ENCODE measurements around the gene LBHD2. TPM values are rescaled to one million over a fixed set of nuclear protein-coding genes. Genes with fewer than 3 reads are reported as not detected.

LBHD2 gene
- total and polyA plus RNA-seq, 10 of the 15 experiments (the other 5 are each of a cell fraction or from before 2014, with no cell fraction given): not detected

DNA sequence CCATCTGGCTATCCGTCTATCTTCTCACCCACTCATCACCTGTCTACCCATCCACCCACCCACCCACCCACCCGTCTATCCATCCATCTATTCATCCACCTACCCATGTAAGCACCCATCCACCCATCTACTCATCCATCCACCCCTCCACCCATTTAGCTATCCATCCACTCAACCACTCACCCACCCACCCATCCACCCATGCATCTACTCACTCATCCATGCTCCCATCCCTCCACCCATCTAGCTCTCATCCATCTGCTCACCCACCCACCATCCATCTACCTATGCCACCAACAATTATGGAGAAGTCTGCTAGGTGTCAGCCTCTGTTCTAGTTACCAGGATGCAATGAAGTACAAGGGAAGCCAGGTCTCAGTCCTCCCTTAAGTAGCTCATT lies 50.4 kb downstream of the LBHD2 start:
- Histone ChIP-seq H3K27me3 (replicated peaks in 1 of 2; ENCODE audit: control insufficient read depth in 2 of 2, insufficient read depth in 2 of 2, low read length in 1 of 2) (no peaks in the 10 kb centered on the region), H3K4me1 (ENCODE audit: control insufficient read depth, insufficient read depth, low read length) (no peaks in the 10 kb centered on the region; the same call in 1 of the 2 replicates), H3K9me3 (replicated peaks; ENCODE audit: control insufficient read depth, insufficient read depth, low read length) (no peaks in the 10 kb centered on the region), H2AFZ (ENCODE audit: control insufficient read depth, low read depth, low read length) (no peak overlapping the region), H3K9ac (ENCODE audit: control insufficient read depth, insufficient read depth, low read length) (no peak overlapping the region), H3K36me3 (ENCODE audit: control insufficient read depth in 2 of 2, insufficient read depth in 2 of 2, low read length in 1 of 2) (peaks cover 8 to 9% of the 10 kb centered on the region in 2 experiments; a peak in 3 of 4 replicates), H3K4me3 (no peak overlapping the region), H3K79me2 (ENCODE audit: control insufficient read depth, insufficient read depth, low read length) (no peaks in the 10 kb centered on the region), H3K27ac (ENCODE audit: control insufficient read depth, insufficient read depth) (no peak overlapping the region), H4K20me1 (ENCODE audit: control insufficient read depth, insufficient read depth) (no peaks in the 10 kb centered on the region), H3K4me2 (ENCODE audit: control insufficient read depth, insufficient read depth) (no peak overlapping the region)
- POLR2A ChIA-PET: no interaction called here
- intact Hi-C loops (cut with micrococcal nuclease; ENCODE audit: unreplicated experiment) (no loop called here), in situ Hi-C loops (cut with MboI) (no loop called here)
- FAIRE-seq: no peak
- no peak for ATAC-seq
- RAD21 ChIA-PET (ENCODE audit: unreplicated experiment): interaction anchor here (1.8 kb wide), 1 partner anchor 29 kb away, joined by 8 read pairs; no protein-coding TSS in a partner anchor
- no TSS peak for BruUV-seq (replicated peaks)
- DNase-seq (ENCODE audit: low read depth, low spot score): no peak
- SMC1A ChIA-PET (ENCODE audit: uncharacterized antibody, unreplicated experiment): no interaction called here
- CTCF ChIA-PET: interaction anchor here (0.6 to 2.1 kb wide), 2 partner anchors 29 to 34 kb away, joined by 5 to 10 read pairs; no protein-coding TSS in a partner anchor
- 0% methylated on average over 1 of the region's 2 CpGs for WGBS (ENCODE audit: insufficient coverage, insufficient replicate concordance, low lambda C conversion rate, missing lambda C conversion rate)
- TF ChIP-seq, protein P1, sequence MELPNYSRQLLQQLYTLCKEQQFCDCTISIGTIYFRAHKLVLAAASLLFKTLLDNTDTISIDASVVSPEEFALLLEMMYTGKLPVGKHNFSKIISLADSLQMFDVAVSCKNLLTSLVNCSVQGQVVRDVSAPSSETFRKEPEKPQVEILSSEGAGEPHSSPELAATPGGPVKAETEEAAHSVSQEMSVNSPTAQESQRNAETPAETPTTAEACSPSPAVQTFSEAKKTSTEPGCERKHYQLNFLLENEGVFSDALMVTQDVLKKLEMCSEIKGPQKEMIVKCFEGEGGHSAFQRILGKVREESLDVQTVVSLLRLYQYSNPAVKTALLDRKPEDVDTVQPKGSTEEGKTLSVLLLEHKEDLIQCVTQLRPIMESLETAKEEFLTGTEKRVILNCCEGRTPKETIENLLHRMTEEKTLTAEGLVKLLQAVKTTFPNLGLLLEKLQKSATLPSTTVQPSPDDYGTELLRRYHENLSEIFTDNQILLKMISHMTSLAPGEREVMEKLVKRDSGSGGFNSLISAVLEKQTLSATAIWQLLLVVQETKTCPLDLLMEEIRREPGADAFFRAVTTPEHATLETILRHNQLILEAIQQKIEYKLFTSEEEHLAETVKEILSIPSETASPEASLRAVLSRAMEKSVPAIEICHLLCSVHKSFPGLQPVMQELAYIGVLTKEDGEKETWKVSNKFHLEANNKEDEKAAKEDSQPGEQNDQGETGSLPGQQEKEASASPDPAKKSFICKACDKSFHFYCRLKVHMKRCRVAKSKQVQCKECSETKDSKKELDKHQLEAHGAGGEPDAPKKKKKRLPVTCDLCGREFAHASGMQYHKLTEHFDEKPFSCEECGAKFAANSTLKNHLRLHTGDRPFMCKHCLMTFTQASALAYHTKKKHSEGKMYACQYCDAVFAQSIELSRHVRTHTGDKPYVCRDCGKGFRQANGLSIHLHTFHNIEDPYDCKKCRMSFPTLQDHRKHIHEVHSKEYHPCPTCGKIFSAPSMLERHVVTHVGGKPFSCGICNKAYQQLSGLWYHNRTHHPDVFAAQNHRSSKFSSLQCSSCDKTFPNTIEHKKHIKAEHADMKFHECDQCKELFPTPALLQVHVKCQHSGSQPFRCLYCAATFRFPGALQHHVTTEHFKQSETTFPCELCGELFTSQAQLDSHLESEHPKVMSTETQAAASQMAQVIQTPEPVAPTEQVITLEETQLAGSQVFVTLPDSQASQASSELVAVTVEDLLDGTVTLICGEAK (IDR thresholded peaks at IDR 0.05; ENCODE audit: borderline replicate concordance): no peak
- TF ChIP-seq, protein P2, sequence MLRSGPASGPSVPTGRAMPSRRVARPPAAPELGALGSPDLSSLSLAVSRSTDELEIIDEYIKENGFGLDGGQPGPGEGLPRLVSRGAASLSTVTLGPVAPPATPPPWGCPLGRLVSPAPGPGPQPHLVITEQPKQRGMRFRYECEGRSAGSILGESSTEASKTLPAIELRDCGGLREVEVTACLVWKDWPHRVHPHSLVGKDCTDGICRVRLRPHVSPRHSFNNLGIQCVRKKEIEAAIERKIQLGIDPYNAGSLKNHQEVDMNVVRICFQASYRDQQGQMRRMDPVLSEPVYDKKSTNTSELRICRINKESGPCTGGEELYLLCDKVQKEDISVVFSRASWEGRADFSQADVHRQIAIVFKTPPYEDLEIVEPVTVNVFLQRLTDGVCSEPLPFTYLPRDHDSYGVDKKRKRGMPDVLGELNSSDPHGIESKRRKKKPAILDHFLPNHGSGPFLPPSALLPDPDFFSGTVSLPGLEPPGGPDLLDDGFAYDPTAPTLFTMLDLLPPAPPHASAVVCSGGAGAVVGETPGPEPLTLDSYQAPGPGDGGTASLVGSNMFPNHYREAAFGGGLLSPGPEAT (IDR thresholded peaks at IDR 0.05; ENCODE audit: low read depth): no peak
- no peak for TF ChIP-seq GABPA (IDR thresholded peaks at IDR 0.05; ENCODE audit: low read depth)
- no peak for TF ChIP-seq ZZZ3 (IDR thresholded peaks at IDR 0.05; ENCODE audit: control insufficient read depth, insufficient read length, low read depth)
- TF ChIP-seq NFYB (IDR thresholded peaks at IDR 0.05; ENCODE audit: insufficient read depth, low read depth, low read length): no peak
- no peak for TF ChIP-seq HCFC1 (IDR thresholded peaks at IDR 0.05; ENCODE audit: low read length)
- TF ChIP-seq ATF7 (IDR thresholded peaks at IDR 0.05; ENCODE audit: low read depth): no peak
- no peak for TF ChIP-seq PAX5 (IDR thresholded peaks at IDR 0.05; ENCODE audit: borderline replicate concordance, low read depth, low read length)
- TF ChIP-seq, protein P3, sequence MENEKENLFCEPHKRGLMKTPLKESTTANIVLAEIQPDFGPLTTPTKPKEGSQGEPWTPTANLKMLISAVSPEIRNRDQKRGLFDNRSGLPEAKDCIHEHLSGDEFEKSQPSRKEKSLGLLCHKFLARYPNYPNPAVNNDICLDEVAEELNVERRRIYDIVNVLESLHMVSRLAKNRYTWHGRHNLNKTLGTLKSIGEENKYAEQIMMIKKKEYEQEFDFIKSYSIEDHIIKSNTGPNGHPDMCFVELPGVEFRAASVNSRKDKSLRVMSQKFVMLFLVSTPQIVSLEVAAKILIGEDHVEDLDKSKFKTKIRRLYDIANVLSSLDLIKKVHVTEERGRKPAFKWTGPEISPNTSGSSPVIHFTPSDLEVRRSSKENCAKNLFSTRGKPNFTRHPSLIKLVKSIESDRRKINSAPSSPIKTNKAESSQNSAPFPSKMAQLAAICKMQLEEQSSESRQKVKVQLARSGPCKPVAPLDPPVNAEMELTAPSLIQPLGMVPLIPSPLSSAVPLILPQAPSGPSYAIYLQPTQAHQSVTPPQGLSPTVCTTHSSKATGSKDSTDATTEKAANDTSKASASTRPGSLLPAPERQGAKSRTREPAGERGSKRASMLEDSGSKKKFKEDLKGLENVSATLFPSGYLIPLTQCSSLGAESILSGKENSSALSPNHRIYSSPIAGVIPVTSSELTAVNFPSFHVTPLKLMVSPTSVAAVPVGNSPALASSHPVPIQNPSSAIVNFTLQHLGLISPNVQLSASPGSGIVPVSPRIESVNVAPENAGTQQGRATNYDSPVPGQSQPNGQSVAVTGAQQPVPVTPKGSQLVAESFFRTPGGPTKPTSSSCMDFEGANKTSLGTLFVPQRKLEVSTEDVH (IDR thresholded peaks at IDR 0.05; ENCODE audit: low read depth, partially characterized antibody): no peak
- no peak for TF ChIP-seq ZNF622 (IDR thresholded peaks at IDR 0.05)
- no peak for TF ChIP-seq SUZ12 (IDR thresholded peaks at IDR 0.05; ENCODE audit: unreplicated experiment)
- TF ChIP-seq YBX1 (IDR thresholded peaks at IDR 0.05): no peak
- TF ChIP-seq EGR1 (IDR thresholded peaks at IDR 0.05; ENCODE audit: borderline replicate concordance in 1 of 2, low read depth in 2 of 2, low read length in 2 of 2): no peak
